ENCODE results near the gene HAND2.

GRCh38 chr4:173543266-173543665 is 13.2 kb upstream of the HAND2 start:
- TF ChIP-seq CTCF (IDR thresholded peaks at IDR 0.05) (no peak), POLR2A (IDR thresholded peaks at IDR 0.05) (no peak)
